A549 (cell line): ENCODE data around the gene HADHA. TPM values are rescaled to one million over a fixed set of nuclear protein-coding genes. Genes with fewer than 3 reads are reported as not detected.

Experiments used
- ATAC-seq, 2 experiments: fragments of 200-7000 bp in 1 of 2; fragments of >200 bp in 1 of 2; cut with Nextera tagmentation in 1 of 2; cut with Tn5 transposase in 1 of 2; 3 replicates each; pipeline versions ENCODE4 v1.8.0 to v1.9.1; 2018 to 2020; ENCODE audit warnings: mild to moderate bottlenecking in 1 of 2, moderate library complexity in 1 of 2
- CTCF ChIA-PET: fragments of 300-600 bp; sonication (Branson Sonifier 250); formaldehyde crosslinking; extraction: SDS; loops from one replicate; lab custom pipeline; 2021; ENCODE audit warnings: antibody characterized with exemption, inconsistent platforms; lab: Yijun Ruan, JAX
- POLR2A ChIA-PET: fragments of 350-600 bp; formaldehyde crosslinking; extraction: SDS; loops from one replicate; lab custom pipeline; 2021; ENCODE audit warnings: antibody characterized with exemption, inconsistent platforms; lab: Yijun Ruan, JAX
- DNase-seq, 2 experiments: peaks; one replicate each; pipeline versions ENCODE4 v3.0.0 to v3.0.0-alpha.2; 2011 to 2016; ENCODE audit warnings: low read depth in 1 of 2, low spot score in 1 of 2
- FAIRE-seq: peaks from 2 replicates; lab custom pipeline; 2011; peaks lifted over from hg19 to GRCh38; lab: Jason Lieb, UNC
- H3K27ac ChIP-seq, 2 experiments: fragments of >200 bp; sonication (Bioruptor Twin); formaldehyde crosslinking; 3 replicates each; pipeline ENCODE4 v1.5.1; 2016 to 2017
- H3K4me1 ChIP-seq: fragments of >200 bp; sonication (Bioruptor Twin); formaldehyde crosslinking; 3 replicates; pipeline ENCODE4 v1.6.1; 2016
- H3K4me2 ChIP-seq: fragments of >200 bp; sonication (Bioruptor Twin); formaldehyde crosslinking; 3 replicates; pipeline ENCODE4 v1.6.1; 2016
- H3K4me3 ChIP-seq: fragments of >200 bp; sonication (Bioruptor Twin); formaldehyde crosslinking; 3 replicates; pipeline ENCODE4 v1.5.1; 2016
- H3K9me3 ChIP-seq: fragments of >200 bp; sonication (Bioruptor Twin); formaldehyde crosslinking; 3 replicates; pipeline ENCODE4 v1.6.1; 2016
- BCL3 ChIP-seq: fragments of >200 bp; sonication (Bioruptor Twin); formaldehyde crosslinking; IDR thresholded peaks from 3 replicates; pipeline ENCODE4 v1.6.1; 2016
- BHLHE40 ChIP-seq: IDR thresholded peaks from 2 replicates; pipeline ENCODE4 v1.6.1; 2012; ENCODE audit warnings: low read depth, low read length, inconsistent platforms
- CBX2 ChIP-seq: fragments of 200-600 bp; sonication (generic); IDR thresholded peaks from 2 replicates; pipeline ENCODE4 v1.6.1; 2016; ENCODE audit warnings: low read depth, mild to moderate bottlenecking, borderline replicate concordance
- CEBPB ChIP-seq, 2 experiments: fragments of >200 bp in 1 of 2; sonication (Bioruptor Twin) in 1 of 2; formaldehyde crosslinking in 1 of 2; IDR thresholded peaks; 2 replicates each; pipeline ENCODE4 v1.6.1; 2012 to 2016
- CHD2 ChIP-seq: fragments of 150-350 bp; IDR thresholded peaks from 2 replicates; pipeline ENCODE4 v1.6.1; 2014; ENCODE audit warnings: low read length; ENCODE audit not compliant: partially characterized antibody
- CHD4 ChIP-seq: fragments of 200-600 bp; sonication (generic); IDR thresholded peaks from 2 replicates; pipeline ENCODE4 v1.6.1; 2016; ENCODE audit warnings: antibody characterized with exemption, mild to moderate bottlenecking, borderline replicate concordance
- E2F6 ChIP-seq: IDR thresholded peaks from 2 replicates; pipeline ENCODE4 v1.6.1; 2012; ENCODE audit warnings: low read depth, borderline replicate concordance
- ELK1 ChIP-seq: fragments of 150-350 bp; IDR thresholded peaks from 2 replicates; pipeline ENCODE4 v1.6.1; 2014; ENCODE audit warnings: low read depth, mild to moderate bottlenecking, low read length
- EP300 ChIP-seq, 2 experiments: fragments of >200 bp; sonication (Bioruptor Twin); formaldehyde crosslinking; IDR thresholded peaks; 2 replicates in 1 of 2; 3 replicates in 1 of 2; pipeline ENCODE4 v1.6.1; 2016 to 2017
- FOSB ChIP-seq: fragments of 250-450 bp; sonication (Bioruptor Pico); IDR thresholded peaks from 2 replicates; pipeline ENCODE4 v1.5.0; 2020; ENCODE audit warnings: mild to moderate bottlenecking, moderate library complexity
- FOSL2 ChIP-seq, 2 experiments: fragments of 450-650 bp in 1 of 2; fragments of >200 bp in 1 of 2; sonication (Bioruptor Twin) in 1 of 2; formaldehyde crosslinking; IDR thresholded peaks; 2 replicates each; pipeline versions ENCODE4 v1.5.0 to v1.6.1; 2016 to 2020; ENCODE audit warnings: mild to moderate bottlenecking in 1 of 2, moderate library complexity in 1 of 2
- HDAC2 ChIP-seq: fragments of 200-600 bp; sonication (generic); IDR thresholded peaks from 2 replicates; pipeline ENCODE4 v1.6.1; 2016
- HEYL ChIP-seq: fragments of 250-450 bp; sonication (Bioruptor Pico); IDR thresholded peaks from 2 replicates; pipeline ENCODE4 v1.8.0; 2021; ENCODE audit warnings: mild to moderate bottlenecking, moderate library complexity
- KDM1A ChIP-seq: fragments of 200-600 bp; sonication (generic); IDR thresholded peaks from 2 replicates; pipeline ENCODE4 v1.6.1; 2016; ENCODE audit warnings: low read depth, mild to moderate bottlenecking
- KDM5A ChIP-seq: fragments of 200-600 bp; sonication (generic); IDR thresholded peaks from 2 replicates; pipeline ENCODE4 v1.6.1; 2016; ENCODE audit warnings: antibody characterized with exemption, mild to moderate bottlenecking
- MAX ChIP-seq: IDR thresholded peaks from 2 replicates; pipeline ENCODE4 v1.6.1; 2012
- MAZ ChIP-seq: fragments of 150-350 bp; IDR thresholded peaks from 2 replicates; pipeline ENCODE4 v1.6.1; 2014; ENCODE audit warnings: antibody characterized with exemption, low read depth, low read length, borderline replicate concordance
- MYC ChIP-seq: IDR thresholded peaks from 2 replicates; pipeline ENCODE4 v1.6.1; 2012; ENCODE audit warnings: mild to moderate bottlenecking, inconsistent platforms, low read length, improper control_type of control experiment, borderline replicate concordance
- NFE2L2 ChIP-seq: fragments of 150-350 bp; conservative IDR thresholded peaks from 2 replicates; pipeline ENCODE4 v1.6.1; 2014; ENCODE audit warnings: low read length
- NR3C1 ChIP-seq: fragments of >200 bp; sonication (Bioruptor Twin); formaldehyde crosslinking; IDR thresholded peaks from 3 replicates; pipeline ENCODE4 v1.6.1; 2017
- PBX3 ChIP-seq: IDR thresholded peaks from 2 replicates; pipeline ENCODE4 v1.6.1; 2012
- PHF8 ChIP-seq: fragments of 200-600 bp; sonication (generic); IDR thresholded peaks from 2 replicates; pipeline ENCODE4 v1.6.1; 2016; ENCODE audit warnings: low read depth, mild to moderate bottlenecking, antibody characterized with exemption, moderate library complexity, borderline replicate concordance
- POLR2A ChIP-seq: IDR thresholded peaks from 2 replicates; pipeline ENCODE4 v1.6.1; 2012; ENCODE audit warnings: mild to moderate bottlenecking, low read length
- RAD21 ChIP-seq, 2 experiments: fragments of >200 bp in 1 of 2; sonication (Bioruptor Twin) in 1 of 2; formaldehyde crosslinking in 1 of 2; IDR thresholded peaks in 1 of 2; conservative IDR thresholded peaks in 1 of 2; 2 replicates in 1 of 2; 3 replicates in 1 of 2; pipeline ENCODE4 v1.6.1; 2012 to 2018; ENCODE audit warnings: inconsistent platforms in 1 of 2
- REST ChIP-seq: fragments of 200-600 bp; sonication (generic); IDR thresholded peaks from 2 replicates; pipeline ENCODE4 v1.6.1; 2016; ENCODE audit warnings: antibody characterized with exemption, mild to moderate bottlenecking, moderate library complexity
- RFX5 ChIP-seq: fragments of 450-650 bp; IDR thresholded peaks from 2 replicates; pipeline ENCODE4 v1.7.1; 2014; ENCODE audit warnings: antibody characterized with exemption, mild to moderate bottlenecking, moderate library complexity
- TFCP2L1 ChIP-seq: fragments of 250-450 bp; sonication (Bioruptor Pico); IDR thresholded peaks from 2 replicates; pipeline ENCODE4 v1.5.0; 2021; ENCODE audit warnings: mild to moderate bottlenecking
- USF2 ChIP-seq: fragments of 450-650 bp; IDR thresholded peaks from 2 replicates; pipeline ENCODE4 v1.6.1; 2014; ENCODE audit warnings: antibody characterized with exemption
- ZFP36 ChIP-seq: fragments of 450-650 bp; IDR thresholded peaks from 2 replicates; pipeline ENCODE4 v1.6.1; 2014; ENCODE audit warnings: borderline replicate concordance; ENCODE audit not compliant: partially characterized antibody
- ZNF302 ChIP-seq: fragments of 250-450 bp; sonication (Bioruptor Pico); IDR thresholded peaks from 2 replicates; pipeline ENCODE4 v1.9.0; 2021; ENCODE audit warnings: inconsistent platforms, mild to moderate bottlenecking, moderate library complexity
- WGBS: methylation state at CpG from one replicate; pipeline ENCODE4 v1.1.6; 2017; ENCODE audit errors: missing lambda C conversion rate; 5-methylcytosine and 5-hydroxymethylcytosine counted together
- polyA plus RNA-seq, 4 experiments: library from polyadenylated mRNA; depleted of rRNA in 3 of 4; stranded (reverse); fragments of >200 nt; fragmentation: RNase III in 1 of 4; extraction: RNeasy Plus Mini Kit Qiagen cat#74134 plus additional on column Dnase treatment in 1 of 4; gene quantifications; 2 replicates in 3 of 4; 3 replicates in 1 of 4; pipeline ENCODE4 v1.2.3, GENCODE V29; 2011 to 2017

The HADHA gene
- polyA plus RNA-seq, 2 of the 4 experiments (the other 2 are of a cell fraction), result 122 to 174 TPM

- Histone ChIP-seq H3K27ac (no peak overlapping the region), H3K4me3 (no peak overlapping the region)
- FAIRE-seq (no peak), DNase-seq (no peak), ATAC-seq (no peak)
- no peak for TF ChIP-seq PBX3
- TF ChIP-seq KDM5A, result no peak
- no peak for TF ChIP-seq EP300 (IDR thresholded peaks at IDR 0.05)
- TF ChIP-seq HDAC2, result no peak
- no peak for TF ChIP-seq NFE2L2
- no peak for TF ChIP-seq TFCP2L1 (CRISPR knock-in tag)
- TF ChIP-seq CHD4, result no peak
- no peak for TF ChIP-seq HEYL (CRISPR knock-in tag)
- no peak for TF ChIP-seq PHF8
- TF ChIP-seq MAZ, result no peak
- no peak for TF ChIP-seq FOSL2 (IDR thresholded peaks at IDR 0.05)
- no peak for TF ChIP-seq FOSL2 (CRISPR knock-in tag; IDR thresholded peaks at IDR 0.05)
- TF ChIP-seq POLR2A, result no peak
- no peak for TF ChIP-seq MYC
- no peak for TF ChIP-seq KDM1A
- no peak for TF ChIP-seq MAX
- TF ChIP-seq, all 56 proteins: peak for 0
- Histone ChIP-seq H3K9me3 (no peaks in the 10 kb centered on the region), H3K4me2 (no peak overlapping the region), H3K4me1 (no peaks in the 10 kb centered on the region)
- CTCF ChIA-PET, result interaction anchor here (0.8 to 1.3 kb wide), 4 partner anchors 9 to 63 kb away, joined by 3 to 4 read pairs (median 4); no protein-coding TSS in a partner anchor
- 96% methylated on average over 5 of the region's 5 CpGs for WGBS
- POLR2A ChIA-PET, result no interaction called here
Observed at GRCh38 chr2:26212011-26212410, 32.4 kb downstream of the HADHA start.

- CTCF ChIA-PET, result no interaction called here
- 93% methylated on average over 7 of the region's 7 CpGs for WGBS
- TF ChIP-seq E2F6, result no peak
- TF ChIP-seq EP300 (IDR thresholded peaks at IDR 0.05), result no peak
- TF ChIP-seq REST, result no peak
- TF ChIP-seq ZNF302, result no peak
- no peak for TF ChIP-seq HDAC2
- TF ChIP-seq CHD4, result no peak
- TF ChIP-seq CHD2, result no peak
- TF ChIP-seq FOSB (CRISPR knock-in tag), result no peak
- no peak for TF ChIP-seq ZFP36
- no peak for TF ChIP-seq BCL3
- no peak for TF ChIP-seq CBX2
- no peak for TF ChIP-seq ELK1
- no peak for TF ChIP-seq FOSL2 (IDR thresholded peaks at IDR 0.05)
- no peak for TF ChIP-seq FOSL2 (CRISPR knock-in tag; IDR thresholded peaks at IDR 0.05)
- no peak for TF ChIP-seq RFX5
- no peak for TF ChIP-seq CEBPB (IDR thresholded peaks at IDR 0.05)
- no peak for TF ChIP-seq MYC
- no peak for TF ChIP-seq RAD21 (conservative IDR thresholded peaks at IDR 0.05 in 1 of 2, IDR thresholded peaks at IDR 0.05 in 1 of 2)
- no peak for TF ChIP-seq USF2
- no peak for TF ChIP-seq NR3C1
- TF ChIP-seq BHLHE40, result no peak
- TF ChIP-seq, all 56 proteins: peak for 0
- DNase-seq (no peak), FAIRE-seq (no peak), ATAC-seq (no peak)
- Histone ChIP-seq H3K4me1 (no peaks in the 10 kb centered on the region), H3K9me3 (no peaks in the 10 kb centered on the region), H3K4me2 (no peak overlapping the region), H3K4me3 (no peak overlapping the region), H3K27ac (no peak overlapping the region)
- POLR2A ChIA-PET, result no interaction called here
Observed at GRCh38 chr2:26203906-26204305, 40.5 kb downstream of the HADHA start.
